ENCODE measurements around the gene TUBA4B. TPM values are rescaled to one million over a fixed set of nuclear protein-coding genes. Genes with fewer than 3 reads are reported as not detected.
A peak's percentile ranks its signal among the peaks of the same experiment; 100 is the strongest.
"Not testable (repeated sequence)": the region's sequence is repeated elsewhere in the genome, so short reads cannot be mapped to it uniquely, and the experiment has no call there.

TUBA4B gene
- polyA plus RNA-seq, 3 donors = not detected

DNA sequence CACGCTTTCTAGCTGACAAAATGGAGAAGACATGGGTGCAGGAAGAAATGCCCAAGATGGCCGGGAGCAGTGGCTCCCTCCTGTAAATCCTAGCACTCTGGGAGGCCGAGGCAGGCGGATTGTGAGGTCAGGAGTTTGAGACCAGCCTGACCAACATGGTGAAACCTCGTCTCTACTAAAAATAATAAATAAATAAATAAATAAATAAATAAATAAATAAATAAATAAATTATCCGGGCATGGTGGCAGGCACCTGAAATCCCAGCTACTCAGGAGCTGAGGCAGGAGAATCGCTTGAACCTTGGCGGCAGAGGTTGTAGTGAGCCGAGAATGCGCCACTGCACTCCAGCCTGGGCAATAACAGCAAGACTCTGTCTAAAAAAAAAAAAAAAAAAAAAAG is 5.9 kb downstream of the TUBA4B start:
- H3K9me3 ChIP-seq (replicated peaks in 1 of 2; ENCODE audit: control insufficient read depth in 1 of 2, insufficient read depth in 1 of 2, low read length in 2 of 2); H2AFZ ChIP-seq (ENCODE audit: insufficient read depth, low read depth, low read length, poor library complexity, severe bottlenecking); DNase-seq; H3K79me2 ChIP-seq (ENCODE audit: insufficient read depth, low read length); H3K4me3 Mint-ChIP-seq; intact Hi-C loops (cut with micrococcal nuclease); H3K27me3 ChIP-seq (ENCODE audit: control insufficient read depth in 2 of 2, insufficient read depth in 2 of 2, low read length in 2 of 2); H3K36me3 ChIP-seq (replicated peaks in 1 of 2; ENCODE audit: control insufficient read depth in 1 of 2, insufficient read depth in 2 of 2, low read length in 2 of 2); H3K9ac ChIP-seq (ENCODE audit: insufficient read depth, low read length, poor library complexity, severe bottlenecking); H3K4me2 ChIP-seq (replicated peaks; ENCODE audit: extremely low read depth, low read length, poor library complexity, severe bottlenecking); H3K4me1 Mint-ChIP-seq; H3K36me3 Mint-ChIP-seq; H3K4me3 ChIP-seq (replicated peaks in 1 of 3; ENCODE audit: low read depth in 2 of 3, low read length in 3 of 3); H4K20me1 ChIP-seq (ENCODE audit: insufficient read depth, low read length); H3K27ac Mint-ChIP-seq; H3K27ac ChIP-seq (ENCODE audit: low read depth in 1 of 2, low read length in 2 of 2); H3K9me3 Mint-ChIP-seq: not testable (repeated sequence)
- peaks cover 9 to 13% of the 10 kb centered on the region in 2 donors for H3K4me1 ChIP-seq (ENCODE audit: control insufficient read depth in 1 of 2, insufficient read depth in 2 of 2, low read length in 2 of 2)
- WGBS (ENCODE audit: insufficient coverage) = 100% methylated on average over 1 of the region's 10 CpGs
- peaks cover 3 to 13% (median 5%) of the 10 kb centered on the region in 3 donors for H3K27me3 Mint-ChIP-seq (ENCODE audit: low read depth in 3 of 3)

DNA sequence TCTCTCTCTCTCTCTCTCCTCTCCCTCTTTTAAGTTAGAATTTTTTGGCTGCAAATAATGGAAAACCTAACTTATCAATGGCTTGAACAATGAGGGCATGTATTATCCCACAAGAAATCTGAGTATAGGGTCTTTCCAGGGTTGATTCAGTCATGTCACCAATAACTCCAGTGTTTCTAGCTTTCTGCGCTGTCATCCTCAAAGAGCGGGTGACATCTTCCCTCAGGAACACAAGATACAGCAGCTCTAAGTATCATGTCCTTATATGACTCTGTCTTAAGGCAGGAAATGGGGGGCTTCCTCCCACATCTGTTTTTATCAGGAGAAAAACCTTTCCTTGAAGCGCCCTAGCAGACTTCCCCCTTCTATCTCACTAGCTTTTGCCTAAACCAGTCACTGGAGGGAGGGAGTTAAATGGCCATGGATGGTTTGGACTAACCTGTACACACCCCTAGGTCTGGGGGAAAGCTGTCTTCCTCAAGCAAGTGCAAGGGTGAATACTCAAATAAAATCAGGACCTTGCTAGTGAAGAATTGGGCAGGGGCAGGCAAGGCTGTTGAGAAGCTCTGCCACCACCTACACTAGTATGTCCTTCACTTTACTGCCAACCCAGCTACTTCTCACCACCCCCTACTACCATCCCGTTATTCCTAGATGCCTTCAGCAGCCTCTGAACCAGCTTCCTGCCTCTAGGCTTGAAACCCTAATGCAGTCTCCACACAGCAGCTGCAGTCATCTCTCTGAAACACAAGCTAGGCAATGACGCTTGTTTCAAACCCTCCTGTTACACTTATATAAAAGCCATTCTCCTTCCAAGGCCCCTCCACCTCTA is 8.2 kb downstream of the TUBA4B start:
- Mint-ChIP-seq H3K27ac (no peak overlapping the region), H3K27me3 (ENCODE audit: low read depth in 3 of 3) (peaks cover 3 to 17% (median 5%) of the 10 kb centered on the region in 3 donors), H3K4me3 (peak overlapping the region; percentile 10 to 42), H3K9me3 (no peaks in the 10 kb centered on the region), H3K36me3 (no peaks in the 10 kb centered on the region), H3K4me1 (no peaks in the 10 kb centered on the region)
- no peaks in the 10 kb centered on the region for H4K20me1 ChIP-seq (ENCODE audit: insufficient read depth, low read length)
- no peak overlapping the region for H3K27ac ChIP-seq (ENCODE audit: low read depth in 1 of 2, low read length in 2 of 2)
- no peak overlapping the region for H2AFZ ChIP-seq (ENCODE audit: insufficient read depth, low read depth, low read length, poor library complexity, severe bottlenecking)
- TF ChIP-seq, protein P1, sequence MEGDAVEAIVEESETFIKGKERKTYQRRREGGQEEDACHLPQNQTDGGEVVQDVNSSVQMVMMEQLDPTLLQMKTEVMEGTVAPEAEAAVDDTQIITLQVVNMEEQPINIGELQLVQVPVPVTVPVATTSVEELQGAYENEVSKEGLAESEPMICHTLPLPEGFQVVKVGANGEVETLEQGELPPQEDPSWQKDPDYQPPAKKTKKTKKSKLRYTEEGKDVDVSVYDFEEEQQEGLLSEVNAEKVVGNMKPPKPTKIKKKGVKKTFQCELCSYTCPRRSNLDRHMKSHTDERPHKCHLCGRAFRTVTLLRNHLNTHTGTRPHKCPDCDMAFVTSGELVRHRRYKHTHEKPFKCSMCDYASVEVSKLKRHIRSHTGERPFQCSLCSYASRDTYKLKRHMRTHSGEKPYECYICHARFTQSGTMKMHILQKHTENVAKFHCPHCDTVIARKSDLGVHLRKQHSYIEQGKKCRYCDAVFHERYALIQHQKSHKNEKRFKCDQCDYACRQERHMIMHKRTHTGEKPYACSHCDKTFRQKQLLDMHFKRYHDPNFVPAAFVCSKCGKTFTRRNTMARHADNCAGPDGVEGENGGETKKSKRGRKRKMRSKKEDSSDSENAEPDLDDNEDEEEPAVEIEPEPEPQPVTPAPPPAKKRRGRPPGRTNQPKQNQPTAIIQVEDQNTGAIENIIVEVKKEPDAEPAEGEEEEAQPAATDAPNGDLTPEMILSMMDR (IDR thresholded peaks at IDR 0.05) = no peak
- no peaks in the 10 kb centered on the region for H3K79me2 ChIP-seq (ENCODE audit: insufficient read depth, low read length)
- H3K4me3 ChIP-seq (replicated peaks in 1 of 3; ENCODE audit: low read depth in 2 of 3, low read length in 3 of 3) = no peak overlapping the region
- intact Hi-C loops (cut with micrococcal nuclease) = no loop called here
- H3K36me3 ChIP-seq (replicated peaks in 1 of 2; ENCODE audit: control insufficient read depth in 1 of 2, insufficient read depth in 2 of 2, low read length in 2 of 2) = no peaks in the 10 kb centered on the region
- H3K4me1 ChIP-seq (ENCODE audit: control insufficient read depth in 1 of 2, insufficient read depth in 2 of 2, low read length in 2 of 2) = no peaks in the 10 kb centered on the region
- H3K27me3 ChIP-seq (ENCODE audit: control insufficient read depth in 2 of 2, insufficient read depth in 2 of 2, low read length in 2 of 2) = no peaks in the 10 kb centered on the region
- no peaks in the 10 kb centered on the region for H3K9me3 ChIP-seq (replicated peaks in 1 of 2; ENCODE audit: control insufficient read depth in 1 of 2, insufficient read depth in 1 of 2, low read length in 2 of 2)
- no peak for DNase-seq
- H3K9ac ChIP-seq (ENCODE audit: insufficient read depth, low read length, poor library complexity, severe bottlenecking) = no peak overlapping the region
- no peak overlapping the region for H3K4me2 ChIP-seq (replicated peaks; ENCODE audit: extremely low read depth, low read length, poor library complexity, severe bottlenecking)
- 67% methylated on average over 2 of the region's 5 CpGs for WGBS (ENCODE audit: insufficient coverage)
